HG02840 (cell line): ENCODE data around the gene PRR19.

Source experiments
- ATAC-seq: cut with Tn5 transposase; IDR thresholded peaks from one replicate; pipeline ENCODE4 v1.9.1; 2021; ENCODE audit warnings: mild to moderate bottlenecking, moderate library complexity, moderate number of reproducible peaks; ENCODE audit not compliant: unreplicated experiment, low FRiP score

The PRR19 gene

GRCh38 chr19:42281827-42282762 lies 19.8 kb upstream of the PRR19 start:
- ATAC-seq: no peak

- ATAC-seq: no peak
Measured at GRCh38 chr19:42282819-42283187, 19.1 kb upstream of the PRR19 start.

GRCh38 chr19:42283188-42284065 lies 18.5 kb upstream of the PRR19 start:
- ATAC-seq: peak; percentile 51

- ATAC-seq: peak; percentile 43
Measured at GRCh38 chr19:42284066-42284501, 17.8 kb upstream of the PRR19 start.

GRCh38 chr19:42284591-42285341 lies 17.2 kb upstream of the PRR19 start:
- no peak for ATAC-seq

DNA sequence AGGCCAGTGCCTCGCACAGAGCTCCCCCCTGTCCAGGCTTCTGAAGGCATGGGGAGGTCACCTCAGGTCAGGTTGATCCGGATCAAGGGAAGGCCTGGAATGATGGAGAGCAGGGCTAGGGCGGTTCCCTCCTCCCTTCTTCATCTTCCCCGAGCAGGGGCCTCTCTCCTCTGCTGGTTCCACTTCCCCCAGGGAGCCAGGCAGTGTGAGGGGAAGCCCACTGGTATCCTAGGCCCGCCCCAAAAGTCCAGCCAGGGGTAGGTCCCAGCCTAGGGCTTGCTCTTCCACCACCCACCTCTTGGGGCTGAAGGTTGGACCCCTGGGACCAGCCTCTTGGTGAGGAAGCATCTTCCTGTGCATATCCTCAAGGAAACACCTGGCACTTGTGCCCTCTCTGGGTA lies 16.4 kb upstream of the PRR19 start:
- ATAC-seq: no peak

DNA sequence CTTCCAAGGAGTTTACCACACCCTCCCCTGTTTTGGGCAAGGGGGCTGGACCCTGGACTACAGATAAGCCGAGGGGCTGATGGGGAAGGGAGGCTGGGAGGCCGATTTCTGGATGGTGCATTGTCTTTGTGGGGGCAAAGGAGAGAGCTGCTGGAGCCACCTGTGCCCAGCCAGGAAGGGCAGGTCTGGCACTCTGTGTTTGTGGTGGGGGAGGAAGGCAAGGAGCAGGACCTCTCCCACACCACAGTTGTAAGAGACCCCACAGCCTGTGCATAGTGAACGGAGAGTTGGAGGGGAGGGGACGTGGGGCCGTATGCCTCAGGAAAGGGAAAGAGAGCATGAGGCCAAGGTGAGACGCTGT lies 16.0 kb upstream of the PRR19 start:
- no peak for ATAC-seq

- no peak for ATAC-seq
Measured at GRCh38 chr19:42286349-42287016, 15.4 kb upstream of the PRR19 start.

DNA sequence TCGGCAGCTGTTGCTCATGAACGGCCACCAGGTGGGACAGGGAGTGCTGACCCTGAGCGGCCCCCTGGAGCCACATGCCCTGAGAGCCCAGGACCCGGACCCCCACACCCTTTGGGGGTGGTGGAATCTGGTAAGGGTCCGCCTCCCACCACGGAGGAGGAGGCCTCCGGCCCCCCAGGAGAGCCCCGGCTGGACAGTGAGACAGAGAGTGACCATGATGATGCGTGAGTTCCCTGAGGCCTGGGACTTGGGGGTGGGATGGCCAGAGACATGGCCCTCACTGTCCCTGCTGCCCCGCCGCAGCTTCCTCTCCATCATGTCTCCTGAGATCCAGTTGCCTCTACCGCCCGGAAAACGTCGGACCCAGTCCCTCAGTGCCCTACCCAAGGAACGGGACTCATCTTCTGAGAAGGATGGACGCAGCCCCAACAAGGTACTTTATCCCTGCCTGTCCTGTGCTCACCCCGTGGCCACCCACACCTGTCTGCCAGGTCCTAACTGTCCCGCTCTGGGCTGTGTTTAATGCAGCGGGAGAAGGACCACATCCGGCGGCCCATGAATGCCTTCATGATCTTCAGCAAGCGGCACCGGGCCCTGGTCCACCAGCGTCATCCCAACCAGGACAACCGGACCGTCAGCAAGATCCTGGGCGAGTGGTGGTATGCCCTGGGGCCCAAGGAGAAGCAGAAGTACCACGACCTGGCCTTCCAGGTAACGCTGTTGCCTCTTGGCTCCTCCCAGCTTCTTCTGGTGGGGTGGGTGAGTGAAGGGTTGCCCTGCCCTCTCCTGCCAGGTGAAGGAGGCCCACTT lies 14.7 kb upstream of the PRR19 start:
- ATAC-seq: no peak

DNA sequence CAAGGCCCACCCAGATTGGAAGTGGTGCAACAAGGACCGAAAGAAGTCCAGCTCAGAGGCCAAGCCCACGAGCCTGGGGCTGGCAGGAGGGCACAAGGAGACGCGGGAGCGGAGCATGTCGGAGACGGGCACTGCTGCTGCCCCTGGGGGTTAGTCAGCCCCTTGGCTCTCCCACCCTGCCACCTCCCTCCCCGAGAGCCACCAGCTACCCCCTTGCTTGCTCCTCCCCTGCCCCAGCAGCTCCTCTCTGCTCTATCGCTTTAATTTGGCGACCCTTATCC lies 14.2 kb upstream of the PRR19 start:
- ATAC-seq: no peak

GRCh38 chr19:42288387-42288786 lies 13.5 kb upstream of the PRR19 start:
- ATAC-seq: no peak

DNA sequence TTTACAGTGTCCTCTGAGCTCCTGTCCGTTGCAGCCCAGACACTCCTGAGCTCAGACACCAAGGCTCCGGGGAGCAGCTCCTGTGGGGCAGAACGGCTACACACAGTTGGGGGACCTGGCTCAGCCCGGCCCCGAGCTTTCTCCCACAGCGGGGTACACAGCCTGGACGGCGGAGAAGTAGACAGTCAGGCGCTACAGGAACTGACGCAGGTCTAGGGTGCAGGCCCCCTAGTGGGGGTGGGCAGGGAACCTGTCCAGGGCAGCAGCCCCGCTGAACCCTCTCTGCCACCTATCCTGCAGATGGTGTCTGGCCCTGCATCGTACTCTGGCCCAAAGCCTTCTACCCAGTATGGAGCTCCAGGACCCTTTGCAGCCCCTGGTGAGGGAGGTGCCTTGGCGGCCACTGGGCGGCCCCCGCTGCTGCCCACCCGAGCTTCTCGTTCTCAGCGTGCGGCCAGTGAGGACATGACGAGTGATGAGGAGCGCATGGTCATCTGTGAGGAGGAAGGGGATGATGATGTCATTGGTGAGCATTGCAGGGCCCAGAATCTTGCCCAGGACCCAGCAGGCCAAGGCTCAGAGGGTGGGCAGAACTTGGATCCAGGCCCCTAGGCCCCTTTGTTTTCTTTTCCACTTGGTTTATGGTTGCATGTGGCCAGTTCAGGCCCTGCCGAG lies 12.9 kb upstream of the PRR19 start:
- no peak for ATAC-seq

DNA sequence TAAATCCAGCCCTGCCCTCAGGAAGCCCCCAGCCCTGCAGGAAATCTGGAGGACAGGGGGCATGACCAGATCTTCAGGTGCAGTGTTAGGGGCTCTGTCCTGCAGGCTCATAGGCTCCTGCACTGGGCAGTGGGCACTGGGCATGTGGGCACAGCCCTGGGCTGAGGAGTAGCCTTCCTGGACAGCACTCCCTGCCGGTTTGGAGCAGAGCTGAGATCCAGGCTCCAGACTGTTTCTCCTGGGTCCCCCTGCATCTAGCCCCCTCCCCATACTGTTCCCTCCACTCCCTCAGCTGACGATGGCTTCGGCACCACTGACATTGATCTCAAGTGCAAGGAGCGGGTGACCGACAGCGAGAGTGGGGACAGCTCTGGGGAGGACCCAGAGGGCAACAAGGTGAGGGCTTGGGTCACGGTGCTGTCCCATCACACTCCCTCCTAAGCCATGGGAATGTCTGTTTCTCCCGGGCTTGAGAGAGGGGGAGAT lies 12.3 kb upstream of the PRR19 start:
- ATAC-seq: no peak

- ATAC-seq: no peak
Measured at GRCh38 chr19:42290136-42290522, 11.8 kb upstream of the PRR19 start.

GRCh38 chr19:42290523-42291434 lies 11.2 kb upstream of the PRR19 start:
- no peak for ATAC-seq

DNA sequence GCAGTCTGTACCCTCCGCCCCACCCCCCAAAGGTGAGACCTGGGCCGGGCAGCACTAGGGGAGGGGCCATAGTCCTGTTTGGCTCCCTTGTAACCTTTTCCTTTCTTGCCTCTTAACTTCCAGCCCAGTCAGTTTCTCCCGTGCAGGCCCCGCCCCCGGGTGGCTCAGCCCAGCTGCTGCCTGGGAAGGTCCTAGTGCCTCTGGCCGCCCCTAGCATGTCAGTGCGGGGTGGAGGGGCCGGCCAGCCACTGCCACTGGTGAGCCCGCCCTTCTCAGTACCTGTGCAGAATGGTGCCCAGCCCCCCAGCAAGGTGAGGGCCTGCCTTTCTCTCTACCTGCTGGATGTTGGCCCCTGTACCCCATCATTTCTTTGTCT lies 10.5 kb upstream of the PRR19 start:
- no peak for ATAC-seq

DNA sequence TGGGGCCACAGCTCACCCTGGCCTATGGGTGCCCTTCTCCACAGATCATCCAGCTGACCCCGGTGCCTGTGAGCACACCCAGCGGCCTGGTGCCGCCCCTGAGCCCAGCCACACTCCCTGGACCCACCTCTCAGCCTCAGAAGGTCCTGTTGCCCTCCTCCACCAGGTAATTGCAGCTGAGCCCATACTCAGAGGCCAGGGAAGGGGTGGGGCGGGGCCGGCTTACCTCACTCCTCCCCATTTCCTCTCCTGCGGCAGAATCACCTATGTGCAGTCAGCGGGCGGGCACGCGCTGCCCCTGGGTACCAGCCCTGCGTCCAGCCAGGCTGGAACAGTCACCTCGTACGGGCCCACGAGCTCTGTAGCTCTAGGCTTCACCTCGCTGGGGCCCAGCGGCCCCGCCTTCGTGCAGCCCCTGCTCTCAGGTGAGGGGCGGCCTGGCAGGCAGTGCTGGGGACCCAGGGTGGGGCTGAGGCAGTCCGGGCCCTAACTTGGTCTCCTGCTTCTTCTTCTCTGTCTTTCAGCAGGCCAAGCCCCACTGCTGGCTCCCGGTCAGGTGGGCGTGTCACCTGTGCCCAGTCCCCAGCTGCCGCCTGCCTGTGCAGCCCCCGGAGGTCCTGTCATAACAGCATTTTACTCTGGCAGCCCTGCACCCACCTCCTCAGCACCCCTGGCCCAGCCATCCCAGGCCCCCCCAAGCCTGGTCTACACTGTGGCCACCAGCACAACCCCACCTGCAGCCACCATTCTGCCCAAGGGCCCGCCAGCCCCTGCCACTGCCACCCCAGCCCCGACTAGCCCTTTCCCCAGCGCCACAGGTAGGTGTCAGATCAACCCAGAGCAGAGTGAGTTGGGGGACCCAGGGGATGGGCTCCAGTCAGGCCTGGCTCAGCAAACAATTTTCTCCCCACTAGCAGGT lies 9.6 kb upstream of the PRR19 start:
- no peak for ATAC-seq
